ENCODE data around the gene CYP19A1. TPM values are rescaled to one million over a fixed set of nuclear protein-coding genes. Genes with fewer than 3 reads are reported as not detected.

Gene CYP19A1
- total RNA-seq, 4 donors from 2014 or later = 0.38 TPM; not detected in 3

GRCh38 chr15:51299187-51300015 lies 39.0 kb downstream of the CYP19A1 start:
- Histone ChIP-seq H3K36me3 (no peaks in the 10 kb centered on the region), H3K4me3 (no peak overlapping the region), H3K4me1 (peaks cover 0 to 9% (median 4%) of the 10 kb centered on the region in 3 donors), H3K9me3 (no peaks in the 10 kb centered on the region), H3K27me3 (peaks cover 0 to 16% (median 0%) of the 10 kb centered on the region in 4 donors), H3K27ac (peak overlapping the region in 2 of 4 donors; percentile 36 to 47)
- intact Hi-C loops (cut with DNase I) = no loop called here
- 64 to 73% methylated on average over 3 to 5 of the region's 5 CpGs for WGBS, 2 donors
- DNase-seq = no peak
- TF ChIP-seq, protein P1, sequence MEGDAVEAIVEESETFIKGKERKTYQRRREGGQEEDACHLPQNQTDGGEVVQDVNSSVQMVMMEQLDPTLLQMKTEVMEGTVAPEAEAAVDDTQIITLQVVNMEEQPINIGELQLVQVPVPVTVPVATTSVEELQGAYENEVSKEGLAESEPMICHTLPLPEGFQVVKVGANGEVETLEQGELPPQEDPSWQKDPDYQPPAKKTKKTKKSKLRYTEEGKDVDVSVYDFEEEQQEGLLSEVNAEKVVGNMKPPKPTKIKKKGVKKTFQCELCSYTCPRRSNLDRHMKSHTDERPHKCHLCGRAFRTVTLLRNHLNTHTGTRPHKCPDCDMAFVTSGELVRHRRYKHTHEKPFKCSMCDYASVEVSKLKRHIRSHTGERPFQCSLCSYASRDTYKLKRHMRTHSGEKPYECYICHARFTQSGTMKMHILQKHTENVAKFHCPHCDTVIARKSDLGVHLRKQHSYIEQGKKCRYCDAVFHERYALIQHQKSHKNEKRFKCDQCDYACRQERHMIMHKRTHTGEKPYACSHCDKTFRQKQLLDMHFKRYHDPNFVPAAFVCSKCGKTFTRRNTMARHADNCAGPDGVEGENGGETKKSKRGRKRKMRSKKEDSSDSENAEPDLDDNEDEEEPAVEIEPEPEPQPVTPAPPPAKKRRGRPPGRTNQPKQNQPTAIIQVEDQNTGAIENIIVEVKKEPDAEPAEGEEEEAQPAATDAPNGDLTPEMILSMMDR (IDR thresholded peaks at IDR 0.05) = no peak
- TF ChIP-seq POLR2A (IDR thresholded peaks at IDR 0.05) = no peak

GRCh38 chr15:51298620-51299019 lies 39.8 kb downstream of the CYP19A1 start:
- no peak for DNase-seq
- 31 to 81% methylated on average over 2 of the region's 2 CpGs for WGBS, 2 donors
- intact Hi-C loops (cut with DNase I) = no loop called here

GRCh38 chr15:51290720-51291119 lies 47.7 kb downstream of the CYP19A1 start:
- no peak for TF ChIP-seq POLR2A (IDR thresholded peaks at IDR 0.05)
- TF ChIP-seq, protein P1 (IDR thresholded peaks at IDR 0.05) = no peak
- H3K4me3 ChIP-seq = no peak overlapping the region
- H3K27ac ChIP-seq = no peak overlapping the region
- H3K27me3 ChIP-seq = peaks cover 0 to 14% (median 0%) of the 10 kb centered on the region in 4 donors
- H3K4me1 ChIP-seq = no peaks in the 10 kb centered on the region
- DNase-seq = no peak
- H3K36me3 ChIP-seq = no peaks in the 10 kb centered on the region
- H3K9me3 ChIP-seq = no peaks in the 10 kb centered on the region
- WGBS, 2 donors = 71 to 87% methylated on average over 3 to 4 of the region's 4 CpGs
- intact Hi-C loops (cut with DNase I) = no loop called here

More at GRCh38 chr15:51298620-51299019, 39.8 kb downstream of the CYP19A1 start:
- H3K27me3 ChIP-seq = peaks cover 0 to 12% (median 0%) of the 10 kb centered on the region in 4 donors
- H3K27ac ChIP-seq = peak overlapping the region in 2 of 4 donors; percentile 36 to 47
- peaks cover 0 to 9% (median 4%) of the 10 kb centered on the region in 3 donors for H3K4me1 ChIP-seq
- no peaks in the 10 kb centered on the region for H3K36me3 ChIP-seq
- no peaks in the 10 kb centered on the region for H3K9me3 ChIP-seq
- no peak overlapping the region for H3K4me3 ChIP-seq
- no peak for TF ChIP-seq POLR2A (IDR thresholded peaks at IDR 0.05)
- TF ChIP-seq, protein P1 (IDR thresholded peaks at IDR 0.05) = no peak

GRCh38 chr15:51289290-51289689 lies 49.1 kb downstream of the CYP19A1 start:
- Histone ChIP-seq H3K27me3 (peaks cover 0 to 14% (median 0%) of the 10 kb centered on the region in 4 donors), H3K4me1 (no peaks in the 10 kb centered on the region), H3K36me3 (no peaks in the 10 kb centered on the region), H3K27ac (no peak overlapping the region), H3K4me3 (no peak overlapping the region), H3K9me3 (no peaks in the 10 kb centered on the region)
- no peak for TF ChIP-seq POLR2A (IDR thresholded peaks at IDR 0.05)
- TF ChIP-seq, protein P1 (IDR thresholded peaks at IDR 0.05) = no peak
- WGBS, 2 donors = 36 to 55% methylated on average over 1 of the region's 1 CpG
- intact Hi-C loops (cut with DNase I) = no loop called here
- DNase-seq = no peak

All from esophagus squamous epithelium (tissue), 5 donors.